Measurements from ENCODE around the gene SRPRB. TPM values are rescaled to one million over a fixed set of nuclear protein-coding genes. Genes with fewer than 3 reads are reported as not detected.

SRPRB gene
- total RNA-seq, 1 experiment from 2014 or later = 54.8 TPM

GRCh38 chr3:133835961-133836360 lies 30.3 kb downstream of the SRPRB start:
- Histone ChIP-seq H3K4ac (ENCODE audit: low read depth, low read length) (no peak overlapping the region), H4K5ac (ENCODE audit: insufficient read length, low read depth, low read length) (no peak overlapping the region), H4K91ac (ENCODE audit: insufficient read length, low read depth, low read length) (no peak overlapping the region), H3K23me2 (ENCODE audit: insufficient read length, low read depth, low read length, poor library complexity, severe bottlenecking) (no peaks in the 10 kb centered on the region), H3T11ph (ENCODE audit: low read length) (no peak overlapping the region), H2BK120ac (ENCODE audit: low read depth, low read length, poor library complexity, severe bottlenecking) (no peak overlapping the region), H2BK15ac (ENCODE audit: low read depth, low read length) (no peak overlapping the region), H3K27ac (ENCODE audit: insufficient read length, low read depth, low read length) (no peak overlapping the region), H2BK20ac (ENCODE audit: low read depth, low read length, poor library complexity, severe bottlenecking) (no peak overlapping the region), H3K4me1 (ENCODE audit: insufficient read depth, low read length) (no peaks in the 10 kb centered on the region), H4K20me1 (ENCODE audit: control insufficient read depth, insufficient read depth, insufficient read length) (no peaks in the 10 kb centered on the region), H3K9me3 (ENCODE audit: control insufficient read depth, low read depth, low read length) (no peaks in the 10 kb centered on the region), H3K27me3 (ENCODE audit: insufficient read depth, low read length) (no peaks in the 10 kb centered on the region), H3K4me2 (ENCODE audit: insufficient read depth, insufficient read length, low read length) (no peak overlapping the region), H3K23ac (ENCODE audit: insufficient read length, low read depth, low read length) (no peak overlapping the region), H2BK12ac (ENCODE audit: insufficient read length, low read depth, low read length) (no peak overlapping the region), H3K79me1 (ENCODE audit: insufficient read depth, low read depth, low read length, poor library complexity, severe bottlenecking) (no peaks in the 10 kb centered on the region), H3K18ac (ENCODE audit: insufficient read length, low read depth, low read length) (no peak overlapping the region), H3K9ac (ENCODE audit: extremely low read depth, insufficient read length, low read length) (no peak overlapping the region), H4K8ac (replicated peaks; ENCODE audit: insufficient read length, low read depth, low read length) (no peak overlapping the region), H3K56ac (ENCODE audit: insufficient read length, low read depth, low read length) (no peak overlapping the region), H2BK5ac (ENCODE audit: insufficient read length, low read length) (no peak overlapping the region), H2AK5ac (ENCODE audit: insufficient read length, low read length) (no peak overlapping the region), H3K79me2 (ENCODE audit: insufficient read depth, low read length) (no peaks in the 10 kb centered on the region), H3K14ac (ENCODE audit: insufficient read depth, low read length) (no peak overlapping the region), H2AFZ (ENCODE audit: low read length) (no peak overlapping the region)
- no CpG with 5 or more reads among the region's 4 CpGs for WGBS (ENCODE audit: extremely low coverage, insufficient read length, low lambda C conversion rate)
- Mint-ChIP-seq H3K4me3 (no peak overlapping the region), H3K27ac (no peak overlapping the region; a peak in 1 of 7 replicates), H3K36me3 (ENCODE audit: insufficient read depth in 1 of 3, low read depth in 3 of 3) (peaks cover 0 to 3% (median 1%) of the 10 kb centered on the region in 3 experiments; a peak in 1 of 7 replicates), H3K27me3 (ENCODE audit: low read depth) (no peaks in the 10 kb centered on the region), H3K9me3 (no peaks in the 10 kb centered on the region), H3K4me1 (no peaks in the 10 kb centered on the region)
- no peak for TF ChIP-seq CTCF (conservative IDR thresholded peaks at IDR 0.05)
- DNase-seq = peak; percentile 9
